MM.1S (cell line): ENCODE results near the gene HS6ST3.

Experiments used
- EZH2 ChIP-seq: fragments of 300-600 bp; sonication (generic); optimal IDR thresholded peaks from 2 replicates; pipeline ENCODE3; 2017; ENCODE audit warnings: low read depth, mild to moderate bottlenecking, antibody characterized with exemption, low read length, mixed read lengths
- EZH2phosphoT487 ChIP-seq: fragments of 300-600 bp; sonication (generic); IDR thresholded peaks from 2 replicates; pipeline ENCODE4 v1.6.1; 2018; ENCODE audit warnings: antibody characterized with exemption, low read length
- TF ChIP-seq, protein P1 (sequence below): fragments of 300-600 bp; sonication (generic); IDR thresholded peaks from 2 replicates; pipeline ENCODE4 v1.5.1; 2016; ENCODE audit warnings: antibody characterized with exemption, low read length, mixed read lengths

DNA sequence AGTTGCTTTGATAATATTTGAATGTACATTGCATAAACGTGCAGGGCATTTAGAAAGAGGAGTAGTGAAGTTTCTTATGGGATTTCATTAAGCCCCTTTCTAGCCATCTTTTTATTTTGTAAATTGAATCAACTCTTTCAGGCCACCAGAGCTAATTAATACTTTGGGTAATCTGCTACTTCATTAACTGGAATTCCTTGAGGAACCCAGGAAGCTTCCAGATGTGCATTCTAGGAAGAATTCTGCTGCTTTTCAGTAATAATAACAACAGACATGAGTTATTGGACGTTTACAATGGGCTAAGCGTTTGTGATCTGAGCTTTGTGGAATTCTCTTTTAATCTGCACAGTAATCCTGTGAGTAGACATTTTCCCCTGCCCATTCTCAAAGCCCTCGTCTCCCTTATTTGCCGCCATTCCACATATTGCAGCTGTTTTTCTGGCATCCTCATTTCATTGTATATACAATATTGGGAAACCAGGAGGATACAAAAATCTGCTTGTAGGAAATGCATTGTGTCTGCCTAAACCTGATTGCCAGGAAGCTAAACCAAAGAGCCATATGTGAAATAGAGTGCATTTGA, 103.9 kb downstream of the HS6ST3 start:
- TF ChIP-seq, protein P1, sequence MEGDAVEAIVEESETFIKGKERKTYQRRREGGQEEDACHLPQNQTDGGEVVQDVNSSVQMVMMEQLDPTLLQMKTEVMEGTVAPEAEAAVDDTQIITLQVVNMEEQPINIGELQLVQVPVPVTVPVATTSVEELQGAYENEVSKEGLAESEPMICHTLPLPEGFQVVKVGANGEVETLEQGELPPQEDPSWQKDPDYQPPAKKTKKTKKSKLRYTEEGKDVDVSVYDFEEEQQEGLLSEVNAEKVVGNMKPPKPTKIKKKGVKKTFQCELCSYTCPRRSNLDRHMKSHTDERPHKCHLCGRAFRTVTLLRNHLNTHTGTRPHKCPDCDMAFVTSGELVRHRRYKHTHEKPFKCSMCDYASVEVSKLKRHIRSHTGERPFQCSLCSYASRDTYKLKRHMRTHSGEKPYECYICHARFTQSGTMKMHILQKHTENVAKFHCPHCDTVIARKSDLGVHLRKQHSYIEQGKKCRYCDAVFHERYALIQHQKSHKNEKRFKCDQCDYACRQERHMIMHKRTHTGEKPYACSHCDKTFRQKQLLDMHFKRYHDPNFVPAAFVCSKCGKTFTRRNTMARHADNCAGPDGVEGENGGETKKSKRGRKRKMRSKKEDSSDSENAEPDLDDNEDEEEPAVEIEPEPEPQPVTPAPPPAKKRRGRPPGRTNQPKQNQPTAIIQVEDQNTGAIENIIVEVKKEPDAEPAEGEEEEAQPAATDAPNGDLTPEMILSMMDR, result no peak
- TF ChIP-seq EZH2 (no peak), EZH2phosphoT487 (no peak)
